CD4-positive, alpha-beta T cell treated with Interleukin-10 for 1 hour (primary cell): Measurements from ENCODE around the gene GPC6.
A peak's percentile ranks its signal among the peaks of the same experiment; 100 is the strongest.

Experiments used
- DNase-seq: peaks from one replicate; pipeline ENCODE4 v3.0.0-alpha.2; 2020

The GPC6 gene

GRCh38 chr13:94079876-94080275, 853.3 kb downstream of the GPC6 start:
- no peak for DNase-seq

GRCh38 chr13:94080527-94080926, 853.9 kb downstream of the GPC6 start:
- no peak for DNase-seq

- DNase-seq, result no peak
Observed at GRCh38 chr13:94087100-94087499, 860.5 kb downstream of the GPC6 start.

- no peak for DNase-seq
Observed at GRCh38 chr13:94088742-94089141, 862.1 kb downstream of the GPC6 start.

DNA sequence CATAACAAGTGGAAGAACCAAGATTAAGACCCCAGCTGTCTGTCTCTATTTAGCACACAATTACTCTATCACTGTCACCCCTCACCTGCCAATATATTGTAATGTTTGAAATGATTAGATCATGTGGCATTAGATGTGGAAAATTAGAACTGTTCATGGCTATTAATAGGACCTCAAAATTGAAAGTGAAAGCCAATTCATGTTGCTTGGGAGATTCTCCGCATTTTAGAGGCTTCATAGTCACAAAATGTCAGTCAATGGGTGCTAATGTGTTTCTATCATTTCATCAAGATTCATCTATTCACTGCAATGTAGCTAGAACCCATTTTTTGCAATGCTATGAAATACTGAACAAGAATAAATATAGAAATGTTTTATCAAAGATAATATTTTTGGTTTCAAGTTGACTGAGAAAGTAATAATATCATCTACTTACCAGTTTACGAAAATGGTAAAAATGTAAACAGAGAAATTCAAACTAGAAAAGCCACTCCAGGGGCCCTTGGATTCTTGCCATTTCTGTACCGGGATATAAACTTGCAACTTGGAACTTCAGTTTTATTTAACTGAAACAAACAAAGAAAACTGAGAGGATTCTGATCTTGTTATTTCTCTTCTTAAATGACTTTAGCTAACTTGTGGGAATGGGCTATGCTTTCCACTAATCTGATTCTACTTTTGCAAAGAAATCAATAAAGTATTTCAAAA, 864.3 kb downstream of the GPC6 start:
- DNase-seq, result no peak

- DNase-seq, result no peak
Observed at GRCh38 chr13:94093652-94094315, 867.2 kb downstream of the GPC6 start.

DNA sequence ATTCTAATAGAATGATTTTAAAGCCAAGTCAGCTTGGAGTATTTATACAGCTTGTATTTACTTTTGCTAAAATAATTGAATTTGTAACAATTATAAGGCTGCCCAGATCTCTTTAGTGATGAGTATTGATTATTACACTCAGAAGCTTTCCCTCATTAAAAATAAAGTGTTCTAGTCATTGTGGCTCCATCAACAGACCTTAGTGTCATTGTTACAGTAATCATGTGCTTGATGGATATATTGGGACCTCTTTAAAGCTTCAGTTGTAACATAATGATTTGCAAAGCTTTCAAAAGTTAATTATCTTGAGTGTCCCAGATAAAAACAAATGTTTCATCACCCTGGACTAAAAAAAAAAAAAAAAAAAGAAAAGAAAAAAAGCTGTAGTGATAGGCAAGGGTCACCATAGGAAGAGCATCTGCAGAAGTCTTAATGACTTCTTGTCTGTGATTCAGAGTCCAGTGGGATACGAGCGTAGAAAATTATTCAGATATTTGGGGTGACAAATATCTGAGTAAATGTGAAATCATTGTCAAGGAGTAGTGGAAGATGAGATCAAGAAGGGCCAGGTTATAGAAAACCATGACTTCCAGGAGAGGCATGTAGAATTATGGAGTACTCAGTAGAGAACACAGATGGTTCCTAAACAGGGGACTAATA, 883.2 kb downstream of the GPC6 start:
- no peak for DNase-seq

- no peak for DNase-seq
Observed at GRCh38 chr13:94112227-94112626, 885.6 kb downstream of the GPC6 start.

DNA sequence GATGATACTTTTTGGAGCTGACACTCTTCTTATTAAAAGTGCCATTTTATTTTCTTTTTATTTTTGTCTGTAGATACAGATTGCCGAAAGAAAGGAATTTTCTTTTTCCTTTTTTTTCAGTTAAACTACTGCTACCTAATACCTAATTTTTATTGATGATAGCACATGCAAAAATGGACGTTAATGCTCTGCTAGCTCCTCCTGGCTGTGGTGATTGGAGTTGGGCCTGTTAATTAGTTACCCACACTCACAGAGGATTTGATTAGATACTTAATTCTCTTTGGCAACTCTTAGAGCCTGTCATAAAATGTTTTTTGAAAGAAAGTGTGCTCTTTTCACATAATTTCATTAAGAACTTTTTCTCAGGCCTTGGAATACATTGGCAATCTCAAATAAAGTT, 886.1 kb downstream of the GPC6 start:
- DNase-seq, result no peak

GRCh38 chr13:94113245-94113644, 886.6 kb downstream of the GPC6 start:
- no peak for DNase-seq

DNA sequence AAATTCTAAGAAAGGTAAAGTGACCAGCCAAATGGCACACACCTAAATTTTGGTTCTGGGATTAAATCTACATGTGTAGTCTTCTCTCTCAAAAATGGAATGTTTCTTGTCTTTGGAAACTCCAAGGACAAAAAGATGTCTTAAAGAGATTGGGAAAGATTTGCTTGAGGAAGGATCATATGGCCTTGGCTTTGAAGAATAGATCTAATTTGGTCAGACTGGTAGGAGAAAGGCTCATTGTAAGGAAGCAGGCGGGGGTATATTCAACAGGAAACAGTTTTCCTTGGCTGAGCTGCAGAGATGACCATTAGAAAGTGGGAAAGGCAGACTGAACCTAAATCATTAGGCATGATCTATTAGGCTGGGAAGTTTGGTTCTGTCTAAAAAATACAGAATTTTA, 887.6 kb downstream of the GPC6 start:
- no peak for DNase-seq

DNA sequence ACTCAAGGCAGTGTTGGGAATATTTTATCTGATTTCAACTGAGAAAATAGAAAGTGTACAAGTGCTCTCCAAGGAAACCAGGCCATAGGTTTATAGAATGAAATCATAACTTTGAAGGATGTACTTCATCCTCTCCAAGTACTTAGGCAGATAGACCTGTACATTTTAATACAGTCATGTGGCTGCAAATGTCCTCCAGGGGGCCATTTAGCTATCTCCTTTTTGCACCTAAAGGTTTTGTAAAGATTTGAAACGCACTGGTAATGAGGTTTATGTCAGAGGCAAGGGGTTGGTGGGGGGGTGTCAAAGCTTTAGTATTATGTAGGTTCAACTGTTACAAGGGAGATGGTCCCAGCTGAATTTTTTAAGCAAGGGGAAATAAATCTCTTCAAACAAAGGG, 888.4 kb downstream of the GPC6 start:
- DNase-seq, result peak; percentile 2

GRCh38 chr13:94119360-94119936, 892.8 kb downstream of the GPC6 start:
- no peak for DNase-seq

- DNase-seq, result no peak
Observed at GRCh38 chr13:94120878-94121277, 894.3 kb downstream of the GPC6 start.

DNA sequence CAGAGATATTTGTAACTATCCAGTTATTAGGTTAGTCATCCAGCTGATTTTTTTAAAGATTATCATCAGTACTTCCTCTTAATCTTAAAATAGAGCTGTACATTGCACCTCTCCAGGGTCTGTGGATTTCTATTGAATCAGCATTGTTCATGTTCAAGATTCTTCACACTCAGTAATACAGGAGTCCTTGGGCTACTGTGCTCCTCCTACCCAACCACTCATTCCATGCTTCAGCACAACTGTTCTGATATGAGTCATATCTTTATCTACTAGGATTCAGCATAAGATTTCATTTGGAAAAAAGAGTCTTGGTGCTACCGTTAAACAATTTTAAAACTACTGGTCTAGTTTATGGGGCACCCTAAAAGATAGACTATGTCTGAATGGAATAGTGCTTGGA, 895.1 kb downstream of the GPC6 start:
- no peak for DNase-seq

- no peak for DNase-seq
Observed at GRCh38 chr13:94122300-94122915, 895.8 kb downstream of the GPC6 start.

- DNase-seq, result no peak
Observed at GRCh38 chr13:94123557-94123956, 897.0 kb downstream of the GPC6 start.

GRCh38 chr13:94128430-94128829, 901.8 kb downstream of the GPC6 start:
- no peak for DNase-seq

DNA sequence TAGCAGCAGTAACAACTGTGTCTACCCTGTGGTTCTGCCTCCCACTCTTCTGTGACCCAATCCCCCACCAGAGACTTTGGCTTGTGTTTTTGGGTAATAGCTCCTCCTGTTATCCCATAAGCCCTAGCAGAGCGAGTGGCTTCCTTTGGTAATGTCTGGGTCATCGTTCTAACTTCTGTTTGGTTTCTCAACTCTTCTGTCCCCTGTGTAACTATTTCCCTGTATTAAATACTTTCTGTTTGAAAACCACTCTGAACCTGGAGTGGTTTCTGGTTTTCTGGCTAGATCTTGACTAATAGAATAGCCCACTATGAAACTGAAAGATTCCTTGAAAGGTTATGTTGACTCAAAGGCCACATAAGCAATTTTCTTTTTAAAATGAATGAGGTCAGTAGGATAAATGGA, 902.9 kb downstream of the GPC6 start:
- DNase-seq, result no peak

GRCh38 chr13:94138831-94139230, 912.2 kb downstream of the GPC6 start:
- DNase-seq, result no peak

- DNase-seq, result no peak
Observed at GRCh38 chr13:94139393-94139995, 912.9 kb downstream of the GPC6 start.

DNA sequence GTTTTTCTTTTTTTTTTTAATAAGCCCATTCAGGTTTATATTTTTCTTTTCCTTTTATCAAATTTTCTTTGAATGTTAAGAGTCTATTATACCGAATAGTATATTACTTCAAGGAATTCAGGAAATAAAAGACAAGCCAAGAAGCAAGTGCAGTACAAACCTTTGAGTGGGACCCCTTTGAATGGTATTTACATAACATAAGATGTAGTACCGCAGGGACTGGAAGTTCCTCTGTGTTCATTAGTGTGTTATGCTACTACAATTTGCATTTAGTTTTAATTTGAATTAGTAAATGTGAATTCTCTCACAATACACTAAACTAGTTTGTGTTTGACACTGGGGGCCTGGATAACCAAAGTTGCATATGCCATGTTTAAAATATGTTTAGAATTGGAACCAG, 913.4 kb downstream of the GPC6 start:
- no peak for DNase-seq

- DNase-seq, result no peak
Observed at GRCh38 chr13:94140511-94140910, 913.9 kb downstream of the GPC6 start.
